Loucy (cell line): ENCODE data around the gene NEDD4L.

Source experiments
- CTCF ChIP-seq: fragments of 200-600 bp; sonication (generic); conservative IDR thresholded peaks from 2 replicates; pipeline ENCODE4 v1.5.1; 2014; ENCODE audit warnings: mild to moderate bottlenecking, antibody characterized with exemption, low read length
- EZH2phosphoT487 ChIP-seq: fragments of 200-600 bp; IDR thresholded peaks from 2 replicates; pipeline ENCODE4 v1.6.1; 2018; ENCODE audit warnings: antibody characterized with exemption, mild to moderate bottlenecking, moderate library complexity, borderline replicate concordance

GRCh38 chr18:58382446-58382845 is 338.4 kb downstream of the NEDD4L start:
- TF ChIP-seq CTCF (no peak), EZH2phosphoT487 (no peak)
